Measurements from ENCODE around the gene AQR. TPM values are rescaled to one million over a fixed set of nuclear protein-coding genes. Genes with fewer than 3 reads are reported as not detected.

The AQR gene
- polyA plus RNA-seq, 1 of the 3 experiments (the other 2 are of a cell fraction), result 11.6 TPM

DNA sequence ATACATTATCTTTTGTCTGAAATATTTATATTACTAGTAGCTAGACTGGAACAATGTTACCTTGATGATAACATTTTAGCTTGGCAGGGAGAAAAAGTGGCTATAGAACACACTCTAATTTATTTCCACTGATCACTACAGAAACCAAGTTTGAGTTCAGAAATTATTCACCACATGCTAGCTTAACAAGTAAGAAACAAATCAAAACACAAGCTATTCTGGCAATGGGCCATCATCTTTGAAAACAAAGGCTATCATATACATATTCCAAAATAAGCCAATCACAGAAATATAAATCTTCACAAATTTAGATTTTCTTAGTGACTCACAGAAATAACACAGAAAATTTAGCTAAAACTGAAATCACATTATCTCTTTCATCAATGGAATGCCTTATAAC is 17.1 kb downstream of the AQR start:
- Histone ChIP-seq H3K4me2 (peak overlapping the region; percentile 46; the same call in 1 of the 2 replicates), H3K79me2 (ENCODE audit: insufficient read depth) (peaks cover 46% of the 10 kb centered on the region), H2AFZ (ENCODE audit: low read depth) (no peak overlapping the region), H3K4me1 (ENCODE audit: control insufficient read depth in 1 of 2, insufficient read depth in 2 of 2, low read depth in 1 of 2, low read length in 1 of 2) (peaks cover 9% of the 10 kb centered on the region in 2 experiments; a peak in 3 of 4 replicates), H3K36me3 (replicated peaks in 1 of 2; ENCODE audit: control insufficient read depth in 1 of 2, insufficient read depth in 2 of 2, low read length in 1 of 2) (peaks cover 16 to 47% of the 10 kb centered on the region in 2 experiments), H3K9me3 (no peaks in the 10 kb centered on the region), H3K9me2 (no peaks in the 10 kb centered on the region), H3K27ac (ENCODE audit: low read depth in 2 of 2, low read length in 1 of 2) (peak overlapping the region; percentile 45 to 84), H3K9ac (no peak overlapping the region), H4K20me1 (ENCODE audit: insufficient read depth) (peaks cover 11% of the 10 kb centered on the region), H3K27me3 (ENCODE audit: insufficient read depth) (no peaks in the 10 kb centered on the region), H3F3A (replicated peaks; ENCODE audit: insufficient read depth) (peaks cover 18% of the 10 kb centered on the region), H3K4me3 (ENCODE audit: low read depth in 2 of 2, low read length in 1 of 2) (no peak overlapping the region)
- TF ChIP-seq CHD2 (IDR thresholded peaks at IDR 0.05; ENCODE audit: low read length, partially characterized antibody), result no peak
- TF ChIP-seq RXRA (IDR thresholded peaks at IDR 0.05; ENCODE audit: borderline replicate concordance, low read depth), result no peak
- TF ChIP-seq, protein P1, sequence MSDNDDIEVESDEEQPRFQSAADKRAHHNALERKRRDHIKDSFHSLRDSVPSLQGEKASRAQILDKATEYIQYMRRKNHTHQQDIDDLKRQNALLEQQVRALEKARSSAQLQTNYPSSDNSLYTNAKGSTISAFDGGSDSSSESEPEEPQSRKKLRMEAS (IDR thresholded peaks at IDR 0.05; ENCODE audit: low read depth), result no peak
- TF ChIP-seq NFIC (IDR thresholded peaks at IDR 0.05; ENCODE audit: borderline replicate concordance), result no peak
- TF ChIP-seq FOXM1 (IDR thresholded peaks at IDR 0.05; ENCODE audit: low read depth), result no peak
- TF ChIP-seq SMC3 (IDR thresholded peaks at IDR 0.05; ENCODE audit: low read depth, low read length), result no peak
- TF ChIP-seq, protein P2, sequence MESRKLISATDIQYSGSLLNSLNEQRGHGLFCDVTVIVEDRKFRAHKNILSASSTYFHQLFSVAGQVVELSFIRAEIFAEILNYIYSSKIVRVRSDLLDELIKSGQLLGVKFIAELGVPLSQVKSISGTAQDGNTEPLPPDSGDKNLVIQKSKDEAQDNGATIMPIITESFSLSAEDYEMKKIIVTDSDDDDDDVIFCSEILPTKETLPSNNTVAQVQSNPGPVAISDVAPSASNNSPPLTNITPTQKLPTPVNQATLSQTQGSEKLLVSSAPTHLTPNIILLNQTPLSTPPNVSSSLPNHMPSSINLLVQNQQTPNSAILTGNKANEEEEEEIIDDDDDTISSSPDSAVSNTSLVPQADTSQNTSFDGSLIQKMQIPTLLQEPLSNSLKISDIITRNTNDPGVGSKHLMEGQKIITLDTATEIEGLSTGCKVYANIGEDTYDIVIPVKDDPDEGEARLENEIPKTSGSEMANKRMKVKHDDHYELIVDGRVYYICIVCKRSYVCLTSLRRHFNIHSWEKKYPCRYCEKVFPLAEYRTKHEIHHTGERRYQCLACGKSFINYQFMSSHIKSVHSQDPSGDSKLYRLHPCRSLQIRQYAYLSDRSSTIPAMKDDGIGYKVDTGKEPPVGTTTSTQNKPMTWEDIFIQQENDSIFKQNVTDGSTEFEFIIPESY (IDR thresholded peaks at IDR 0.05; ENCODE audit: borderline replicate concordance, low read depth), result no peak
- TF ChIP-seq ELF1 (IDR thresholded peaks at IDR 0.05), result no peak
- no peak for TF ChIP-seq RAD21 (IDR thresholded peaks at IDR 0.05; ENCODE audit: low read length)
- TF ChIP-seq, protein P3, sequence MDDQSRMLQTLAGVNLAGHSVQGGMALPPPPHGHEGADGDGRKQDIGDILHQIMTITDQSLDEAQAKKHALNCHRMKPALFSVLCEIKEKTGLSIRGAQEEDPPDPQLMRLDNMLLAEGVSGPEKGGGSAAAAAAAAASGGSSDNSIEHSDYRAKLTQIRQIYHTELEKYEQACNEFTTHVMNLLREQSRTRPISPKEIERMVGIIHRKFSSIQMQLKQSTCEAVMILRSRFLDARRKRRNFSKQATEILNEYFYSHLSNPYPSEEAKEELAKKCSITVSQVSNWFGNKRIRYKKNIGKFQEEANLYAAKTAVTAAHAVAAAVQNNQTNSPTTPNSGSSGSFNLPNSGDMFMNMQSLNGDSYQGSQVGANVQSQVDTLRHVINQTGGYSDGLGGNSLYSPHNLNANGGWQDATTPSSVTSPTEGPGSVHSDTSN (IDR thresholded peaks at IDR 0.05), result no peak
- TF ChIP-seq GATA2 (CRISPR knock-in tag; IDR thresholded peaks at IDR 0.05), result no peak
- no peak for TF ChIP-seq TCF12 (IDR thresholded peaks at IDR 0.05)
- TF ChIP-seq, protein P4, sequence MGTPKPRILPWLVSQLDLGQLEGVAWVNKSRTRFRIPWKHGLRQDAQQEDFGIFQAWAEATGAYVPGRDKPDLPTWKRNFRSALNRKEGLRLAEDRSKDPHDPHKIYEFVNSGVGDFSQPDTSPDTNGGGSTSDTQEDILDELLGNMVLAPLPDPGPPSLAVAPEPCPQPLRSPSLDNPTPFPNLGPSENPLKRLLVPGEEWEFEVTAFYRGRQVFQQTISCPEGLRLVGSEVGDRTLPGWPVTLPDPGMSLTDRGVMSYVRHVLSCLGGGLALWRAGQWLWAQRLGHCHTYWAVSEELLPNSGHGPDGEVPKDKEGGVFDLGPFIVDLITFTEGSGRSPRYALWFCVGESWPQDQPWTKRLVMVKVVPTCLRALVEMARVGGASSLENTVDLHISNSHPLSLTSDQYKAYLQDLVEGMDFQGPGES (IDR thresholded peaks at IDR 0.05; ENCODE audit: low read depth, low read length), result no peak
- TF ChIP-seq GABPA (IDR thresholded peaks at IDR 0.05; ENCODE audit: low read depth), result no peak
- TF ChIP-seq, protein P5, sequence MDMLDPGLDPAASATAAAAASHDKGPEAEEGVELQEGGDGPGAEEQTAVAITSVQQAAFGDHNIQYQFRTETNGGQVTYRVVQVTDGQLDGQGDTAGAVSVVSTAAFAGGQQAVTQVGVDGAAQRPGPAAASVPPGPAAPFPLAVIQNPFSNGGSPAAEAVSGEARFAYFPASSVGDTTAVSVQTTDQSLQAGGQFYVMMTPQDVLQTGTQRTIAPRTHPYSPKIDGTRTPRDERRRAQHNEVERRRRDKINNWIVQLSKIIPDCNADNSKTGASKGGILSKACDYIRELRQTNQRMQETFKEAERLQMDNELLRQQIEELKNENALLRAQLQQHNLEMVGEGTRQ (IDR thresholded peaks at IDR 0.05; ENCODE audit: borderline replicate concordance, low read depth, low read length), result no peak
- TF ChIP-seq EP300 (IDR thresholded peaks at IDR 0.05; ENCODE audit: borderline replicate concordance in 1 of 2, low read depth in 1 of 2, low read length in 1 of 2), result no peak
- TF ChIP-seq FOSL2 (IDR thresholded peaks at IDR 0.05; ENCODE audit: borderline replicate concordance, low read depth), result no peak
- ChIA-PET CTCF (interaction anchor here (1.3 to 2.0 kb wide), 3 partner anchors 17 to 32 kb away, joined by 3 to 5 read pairs (median 5); partner anchors contain the start of gene AQR), POLR2A (interaction anchor here (1.0 kb wide), 1 partner anchor 11 kb away, joined by 3 read pairs; no protein-coding TSS in a partner anchor)
- no peak for DNase-seq
